HepG2 (cell line): ENCODE measurements around the gene SUSD6. TPM values are rescaled to one million over a fixed set of nuclear protein-coding genes. Genes with fewer than 3 reads are reported as not detected.

Experiments used
- ATF1 ChIP-seq: IDR thresholded peaks from 2 replicates; pipeline ENCODE4 v1.6.1; 2016; ENCODE audit warnings: mild to moderate bottlenecking, control low read depth
- CENPX ChIP-seq: sonication (generic); formaldehyde crosslinking; IDR thresholded peaks from 2 replicates; pipeline ENCODE4 v1.9.0; 2021; ENCODE audit warnings: mild to moderate bottlenecking, missing genetic modification reagents, moderate library complexity
- FOSL2 ChIP-seq: sonication (generic); formaldehyde crosslinking; IDR thresholded peaks from 2 replicates; pipeline ENCODE4 v1.4.0; 2020; ENCODE audit warnings: missing genetic modification reagents
- FOXA1 ChIP-seq, 2 experiments: fragments of 450-650 bp in 1 of 2; sonication (generic) in 1 of 2; formaldehyde crosslinking in 1 of 2; IDR thresholded peaks; 2 replicates each; pipeline versions ENCODE4 v1.4.0 to v1.6.1; 2016 to 2020; ENCODE audit warnings: missing genetic modification reagents in 1 of 2
- FOXJ3 ChIP-seq: sonication (generic); formaldehyde crosslinking; IDR thresholded peaks from 2 replicates; pipeline ENCODE4 v1.4.0; 2020; ENCODE audit warnings: missing genetic modification reagents, mild to moderate bottlenecking, borderline replicate concordance
- GLI4 ChIP-seq: sonication (generic); formaldehyde crosslinking; IDR thresholded peaks from 2 replicates; pipeline ENCODE4 v1.5.1; 2020; ENCODE audit warnings: missing genetic modification reagents, mild to moderate bottlenecking, moderate library complexity, borderline replicate concordance
- HMG20B ChIP-seq: conservative IDR thresholded peaks from 2 replicates; pipeline ENCODE4 v1.6.1; 2016; ENCODE audit warnings: missing genetic modification reagents, missing compliant biosample characterization
- KAT8 ChIP-seq: IDR thresholded peaks from 2 replicates; pipeline ENCODE4 v1.6.1; 2016; ENCODE audit warnings: missing genetic modification reagents, missing compliant biosample characterization
- MXD4 ChIP-seq: IDR thresholded peaks from 2 replicates; pipeline ENCODE4 v1.6.1; 2016; ENCODE audit warnings: mild to moderate bottlenecking, missing biosample characterization, missing genetic modification reagents
- POGZ ChIP-seq: sonication (generic); formaldehyde crosslinking; IDR thresholded peaks from 2 replicates; pipeline ENCODE4 v1.4.0; 2020; ENCODE audit warnings: mild to moderate bottlenecking, missing genetic modification reagents
- POLR2A ChIP-seq, 2 experiments: IDR thresholded peaks; 2 replicates each; pipeline ENCODE4 v1.6.1; 2011; ENCODE audit warnings: low read depth in 2 of 2, low read length in 2 of 2, mild to moderate bottlenecking in 1 of 2, moderate library complexity in 1 of 2; ENCODE audit not compliant: insufficient read depth in 1 of 2
- POLR2AphosphoS2 ChIP-seq: IDR thresholded peaks from 2 replicates; pipeline ENCODE4 v1.6.1; 2011; ENCODE audit warnings: low read depth, low read length, improper control_type of control experiment
- RAD21 ChIP-seq: fragments of 450-650 bp; formaldehyde crosslinking; IDR thresholded peaks from 2 replicates; pipeline ENCODE4 v1.5.0; 2020; ENCODE audit warnings: mild to moderate bottlenecking
- SKI ChIP-seq: fragments of 450-650 bp; IDR thresholded peaks from one replicate; pipeline ENCODE4 v1.6.1; 2018; ENCODE audit warnings: mild to moderate bottlenecking; ENCODE audit not compliant: partially characterized antibody
- ZBTB4 ChIP-seq: sonication (generic); formaldehyde crosslinking; IDR thresholded peaks from 2 replicates; pipeline ENCODE4 v1.4.0; 2020; ENCODE audit warnings: missing genetic modification reagents, mild to moderate bottlenecking, borderline replicate concordance
- ZEB1 ChIP-seq: IDR thresholded peaks from 2 replicates; pipeline ENCODE4 v1.6.1; 2012; ENCODE audit warnings: mild to moderate bottlenecking, low read depth, inconsistent platforms; ENCODE audit not compliant: insufficient replicate concordance
- ZFP62 ChIP-seq: sonication (generic); formaldehyde crosslinking; IDR thresholded peaks from 2 replicates; pipeline ENCODE4 v1.4.0; 2020; ENCODE audit warnings: missing genetic modification reagents
- ZMAT3 ChIP-seq: sonication (generic); formaldehyde crosslinking; conservative IDR thresholded peaks from 2 replicates; pipeline ENCODE4 v1.7.0; 2021; ENCODE audit warnings: missing genetic modification reagents
- ZNF263 ChIP-seq: sonication (generic); formaldehyde crosslinking; IDR thresholded peaks from 2 replicates; pipeline ENCODE4 v1.4.0; 2020; ENCODE audit warnings: missing genetic modification reagents
- ZNF282 ChIP-seq: fragments of 450-650 bp; IDR thresholded peaks from 2 replicates; pipeline ENCODE4 v1.6.1; 2018; ENCODE audit not compliant: partially characterized antibody
- ZNF329 ChIP-seq: sonication (generic); formaldehyde crosslinking; IDR thresholded peaks from 2 replicates; pipeline ENCODE4 v1.9.0; 2021; ENCODE audit warnings: low read depth, mild to moderate bottlenecking, missing genetic modification reagents
- ZNF331 ChIP-seq: sonication (generic); formaldehyde crosslinking; IDR thresholded peaks from 2 replicates; pipeline ENCODE4 v1.4.0; 2020; ENCODE audit warnings: missing genetic modification reagents
- ZNF383 ChIP-seq: sonication (generic); formaldehyde crosslinking; IDR thresholded peaks from 2 replicates; pipeline ENCODE4 v1.4.0; 2020; ENCODE audit warnings: missing genetic modification reagents, mild to moderate bottlenecking, borderline replicate concordance
- ZNF512B ChIP-seq: sonication (generic); formaldehyde crosslinking; IDR thresholded peaks from 2 replicates; pipeline ENCODE4 v1.5.1; 2020; ENCODE audit warnings: missing genetic modification reagents, mild to moderate bottlenecking, borderline replicate concordance
- ZNF546 ChIP-seq: sonication (generic); formaldehyde crosslinking; conservative IDR thresholded peaks from 2 replicates; pipeline ENCODE4 v1.8.1; 2023; ENCODE audit warnings: mild to moderate bottlenecking, missing genetic modification reagents
- ZNF879 ChIP-seq: sonication (generic); formaldehyde crosslinking; IDR thresholded peaks from 2 replicates; pipeline ENCODE4 v1.8.1; 2023; ENCODE audit warnings: missing genetic modification reagents
- polyA plus RNA-seq, 8 experiments: library from polyadenylated mRNA; depleted of rRNA in 3 of 8; stranded (reverse) in 7 of 8; unstranded in 1 of 8; fragments of >200 nt; fragmentation: Illumina TruSeq in 4 of 8; extraction: Trizol in 4 of 8; gene quantifications; 2 replicates each; pipeline versions ENCODE4 v1.2.1 to v1.2.3, GENCODE V29; 2011 to 2016; ENCODE audit warnings: low read depth in 4 of 8, missing spikeins in 1 of 8, mixed read lengths in 1 of 8; ENCODE audit not compliant: insufficient read depth in 1 of 8
- total RNA-seq, 5 experiments: library from RNA; depleted of rRNA; stranded (reverse); fragments of >200 nt; fragmentation: Illumina TruSeq; extraction: Trizol; gene quantifications; 2 replicates each; pipeline ENCODE4 v1.2.3, GENCODE V29; 2016; ENCODE audit warnings: low read depth in 1 of 5

SUSD6 gene
- total and polyA plus RNA-seq, 2 of the 13 experiments (the other 11 are each of a cell fraction or from before 2014, with no cell fraction given), result 7.2 to 7.4 TPM

GRCh38 chr14:69693801-69694729 lies 82.7 kb downstream of the SUSD6 start (continued):
- TF ChIP-seq GLI4 (CRISPR knock-in tag) (no peak), ATF1 (no peak), KAT8 (CRISPR knock-in tag) (no peak), ZBTB4 (CRISPR knock-in tag) (no peak), ZNF329 (CRISPR knock-in tag) (no peak), ZNF263 (CRISPR knock-in tag) (no peak), ZNF331 (CRISPR knock-in tag) (peak; percentile 57), MXD4 (CRISPR knock-in tag) (0 out of 2 replicates have a peak, but pooled peaks have one; percentile 33), ZNF512B (no peak), ZEB1 (no peak), ZNF282 (no peak), FOXA1 (IDR thresholded peaks at IDR 0.05) (no peak), FOXA1 (CRISPR knock-in tag; IDR thresholded peaks at IDR 0.05) (0 out of 2 replicates have a peak, but pooled peaks have one; percentile 2), ZNF879 (CRISPR knock-in tag) (no peak), RAD21 (CRISPR knock-in tag) (no peak), POGZ (CRISPR knock-in tag) (no peak), POLR2A (IDR thresholded peaks at IDR 0.05; ENCODE audit: insufficient read depth in 1 of 2, low read depth in 2 of 2, low read length in 2 of 2) (no peak), FOXJ3 (CRISPR knock-in tag) (no peak), POLR2AphosphoS2 (no peak), ZNF546 (CRISPR knock-in tag) (no peak), ZFP62 (CRISPR knock-in tag) (no peak), CENPX (CRISPR knock-in tag) (no peak), HMG20B (CRISPR knock-in tag) (no peak), ZMAT3 (CRISPR knock-in tag) (no peak), ZNF383 (no peak), SKI (no peak), FOSL2 (CRISPR knock-in tag) (peak; percentile 40)
